ENCODE measurements around the gene TTLL1.
A peak's percentile ranks its signal among the peaks of the same experiment; 100 is the strongest.
"Not testable (repeated sequence)": the region's sequence is repeated elsewhere in the genome, so short reads cannot be mapped to it uniquely, and the experiment has no call there.

TTLL1 gene

GRCh38 chr22:43110444-43110926 lies 21.3 kb upstream of the TTLL1 start, which contains the start of gene BIK:
TSS of gene BIK (plus strand) at chr22:43110750. CDS start at chr22:43124023, 13,273 bp downstream.
- DNase-seq (ENCODE audit: low read depth) = peak; percentile 26

GRCh38 chr22:43109921-43110443 lies 20.8 kb upstream of the TTLL1 start:
- DNase-seq (ENCODE audit: low read depth) = no peak

GRCh38 chr22:43109511-43109910 lies 20.3 kb upstream of the TTLL1 start:
- no peak for DNase-seq (ENCODE audit: low read depth)

GRCh38 chr22:43106302-43106701 lies 17.1 kb upstream of the TTLL1 start:
- no peak for DNase-seq (ENCODE audit: low read depth)

GRCh38 chr22:43104950-43105349 lies 15.8 kb upstream of the TTLL1 start:
- DNase-seq (ENCODE audit: low read depth) = not testable (repeated sequence)

GRCh38 chr22:43104056-43104625 lies 14.9 kb upstream of the TTLL1 start:
- not testable (repeated sequence) for DNase-seq (ENCODE audit: low read depth)

DNA sequence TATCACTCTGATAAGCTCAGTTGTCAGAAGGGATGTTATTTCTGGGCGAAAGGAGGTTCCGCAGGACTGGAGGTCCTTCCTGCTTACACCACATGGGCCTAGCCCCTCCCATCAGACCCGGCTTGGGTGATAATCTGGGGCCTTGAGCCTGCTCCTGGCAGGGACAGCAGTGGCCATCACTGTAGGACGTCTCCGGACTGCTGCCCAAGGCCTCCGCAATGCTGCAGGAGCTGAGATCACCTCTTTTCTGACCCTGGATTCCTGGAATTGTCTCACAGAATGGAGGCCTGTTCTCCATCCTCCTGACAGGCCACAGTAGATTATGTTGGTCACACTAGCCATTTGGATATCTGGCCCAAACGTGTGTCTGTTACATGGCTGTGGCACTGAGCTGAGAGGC lies 12.1 kb upstream of the TTLL1 start:
- DNase-seq (ENCODE audit: low read depth) = no peak

- DNase-seq (ENCODE audit: low read depth) = no peak
These were observed 11.0 kb upstream of the TTLL1 start for GRCh38 chr22:43100225-43100624.

- DNase-seq (ENCODE audit: low read depth) = no peak
These were observed 9.9 kb upstream of the TTLL1 start for GRCh38 chr22:43099095-43099494.

DNA sequence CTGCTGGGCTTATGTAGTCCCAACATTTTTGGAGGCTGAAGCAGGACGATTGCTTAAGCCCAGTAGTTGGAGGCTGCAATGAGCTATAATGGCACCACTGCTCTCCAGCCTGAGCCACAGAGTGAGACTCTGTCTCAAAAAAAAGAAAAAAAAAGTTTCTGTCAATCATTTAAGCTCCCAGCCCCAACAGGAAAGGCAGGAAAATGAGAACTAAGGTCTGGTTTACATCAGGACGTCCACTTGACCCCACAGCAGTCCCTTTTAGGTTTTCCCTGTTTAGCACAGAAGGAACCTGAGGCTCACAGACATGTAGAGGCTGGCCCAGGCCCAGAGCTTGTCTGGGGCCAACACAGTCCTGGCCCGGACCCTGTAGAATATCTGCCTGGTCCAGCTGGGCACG lies 9.2 kb upstream of the TTLL1 start:
- DNase-seq (ENCODE audit: low read depth) = no peak

DNA sequence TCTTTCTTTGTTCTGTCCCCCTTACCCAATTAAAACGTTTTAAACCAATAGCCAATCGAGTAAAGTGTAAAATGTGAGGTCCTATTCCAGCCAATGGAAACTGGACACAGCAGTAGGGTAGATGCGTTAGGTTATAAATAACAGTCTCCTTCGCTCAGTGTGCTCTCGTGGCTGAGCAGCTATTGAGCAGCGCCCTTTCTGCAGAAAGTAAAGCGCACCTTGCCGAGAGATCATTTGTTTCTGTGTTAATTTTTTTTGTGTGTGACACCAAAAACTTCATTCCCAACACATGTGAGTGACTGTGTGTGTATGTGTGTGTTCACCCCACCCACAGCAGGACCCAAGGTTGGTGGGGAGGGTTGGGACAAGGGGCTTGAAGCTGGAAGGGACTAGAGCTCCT lies 7.2 kb upstream of the TTLL1 start:
- DNase-seq (ENCODE audit: low read depth) = no peak

GRCh38 chr22:43094551-43094950 lies 5.4 kb upstream of the TTLL1 start:
- no peak for DNase-seq (ENCODE audit: low read depth)

- no peak for DNase-seq (ENCODE audit: low read depth)
These were observed 4.9 kb upstream of the TTLL1 start for GRCh38 chr22:43094085-43094484.

GRCh38 chr22:43092085-43092484 lies 2.9 kb upstream of the TTLL1 start:
- no peak for DNase-seq (ENCODE audit: low read depth)

- DNase-seq (ENCODE audit: low read depth) = peak; percentile 10
These were observed 1.1 kb upstream of the TTLL1 start for GRCh38 chr22:43090130-43090789.

- DNase-seq (ENCODE audit: low read depth) = no peak
These were observed 586 bp downstream of the TTLL1 start for GRCh38 chr22:43088627-43088983.

DNA sequence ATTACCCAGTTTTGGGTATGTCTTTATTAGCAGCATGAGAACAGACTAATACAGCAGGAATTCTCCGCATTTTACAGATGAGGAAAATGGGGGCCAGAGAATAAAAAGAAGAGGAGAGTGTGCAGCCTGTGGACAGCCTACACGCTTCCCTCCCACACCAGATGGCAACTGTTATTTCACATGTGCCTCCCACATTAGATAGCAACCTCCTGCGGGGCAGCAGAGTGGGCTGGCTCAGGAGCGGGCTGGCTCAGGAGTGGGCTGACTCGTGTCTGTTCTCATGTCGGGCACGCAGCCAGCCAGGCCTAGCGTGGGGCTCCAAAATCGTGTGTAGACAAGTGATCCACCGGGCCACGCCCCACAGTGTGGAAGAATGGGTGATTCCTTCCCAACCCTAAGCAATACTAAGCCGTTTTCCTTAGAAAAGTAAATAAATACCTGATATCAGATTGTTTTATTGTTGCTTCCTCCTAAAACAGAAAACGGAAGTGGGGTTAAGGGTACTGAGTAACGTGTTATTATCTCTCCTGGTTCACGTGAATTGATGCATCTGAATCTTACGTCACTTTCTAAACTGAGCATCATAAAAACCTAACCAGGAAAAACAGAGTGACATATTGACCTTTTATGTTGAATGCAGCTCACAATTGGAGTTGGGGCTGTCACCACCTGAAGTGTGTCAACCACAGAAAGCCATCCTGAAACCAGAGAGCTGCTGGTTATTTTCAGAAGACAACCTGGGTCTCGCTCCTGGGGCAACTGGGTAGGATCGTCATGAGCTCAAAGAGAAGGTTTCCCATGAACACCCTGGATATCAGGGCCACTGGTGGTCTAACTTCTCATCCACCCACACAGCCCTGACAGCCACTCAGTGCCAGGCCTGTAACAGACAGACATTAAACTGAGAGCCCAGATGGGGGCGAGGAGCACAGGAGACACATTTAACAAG lies 3.3 kb downstream of the TTLL1 start:
- DNase-seq (ENCODE audit: low read depth) = no peak

DNA sequence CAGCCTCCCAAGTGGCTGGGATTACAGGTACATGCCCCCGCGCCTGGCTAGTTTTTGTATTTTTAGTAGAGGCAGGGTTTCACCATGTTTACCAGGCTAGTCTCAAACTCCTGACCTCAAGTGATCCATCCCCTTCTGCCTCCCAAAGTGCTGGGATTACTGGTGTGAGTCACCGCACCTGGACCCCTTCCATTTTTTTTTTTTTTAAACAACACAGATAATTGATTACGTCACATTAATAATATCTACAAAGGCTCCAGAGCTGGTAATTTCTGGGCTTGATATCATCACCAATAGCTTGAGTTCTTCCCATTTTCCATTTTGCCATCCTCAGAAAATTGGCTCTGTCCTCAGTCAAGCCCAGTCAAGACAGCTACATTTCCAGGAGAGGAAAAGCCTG lies 7.2 kb downstream of the TTLL1 start:
- no peak for DNase-seq (ENCODE audit: low read depth)

- DNase-seq (ENCODE audit: low read depth) = no peak
These were observed 8.6 kb downstream of the TTLL1 start for GRCh38 chr22:43080616-43081015.

GRCh38 chr22:43079742-43080141 lies 9.4 kb downstream of the TTLL1 start:
- DNase-seq (ENCODE audit: low read depth) = no peak

- DNase-seq (ENCODE audit: low read depth) = no peak
These were observed 10.7 kb downstream of the TTLL1 start for GRCh38 chr22:43078522-43078921.

GRCh38 chr22:43077121-43077877 lies 11.9 kb downstream of the TTLL1 start:
- DNase-seq (ENCODE audit: low read depth) = no peak
